Activated CD4-positive, alpha-beta memory T cell treated with anti-CD3 and anti-CD28 coated beads for 36 hours (primary cell): ENCODE data around the gene NUP210L. TPM values are rescaled to one million over a fixed set of nuclear protein-coding genes. Genes with fewer than 3 reads are reported as not detected.

Source experiments
- CTCF ChIA-PET: fragments of 350-600 bp; sonication (Branson Sonifier 250); formaldehyde crosslinking; loops from one replicate; lab custom pipeline; 2021; ENCODE audit warnings: antibody characterized with exemption, inconsistent platforms; lab: Charles Lee
- POLR2A ChIA-PET: fragments of 350-600 bp; sonication (Branson Sonifier 250); formaldehyde crosslinking; loops from one replicate; lab custom pipeline; 2021; ENCODE audit warnings: antibody characterized with exemption; lab: Charles Lee
- DNase-seq: peaks from one replicate; pipeline ENCODE4 v3.0.0-alpha.2; 2020
- H3K27ac Mint-ChIP-seq: one replicate; pipeline ENCODE4 v1.8.0; 2021; ENCODE audit warnings: mixed read lengths
- H3K27me3 Mint-ChIP-seq: one replicate; pipeline ENCODE4 v1.8.0; 2021; ENCODE audit warnings: mixed read lengths
- H3K36me3 Mint-ChIP-seq: one replicate; pipeline ENCODE4 v1.8.0; 2021; ENCODE audit warnings: mixed read lengths
- H3K4me1 Mint-ChIP-seq: one replicate; pipeline ENCODE4 v1.8.0; 2021; ENCODE audit warnings: low read depth, mixed read lengths
- H3K4me3 Mint-ChIP-seq: one replicate; pipeline ENCODE4 v1.8.0; 2021; ENCODE audit warnings: mild to moderate bottlenecking, mixed read lengths
- H3K9me3 Mint-ChIP-seq: one replicate; pipeline ENCODE4 v1.8.0; 2021; ENCODE audit warnings: mixed read lengths
- intact Hi-C: fragments of 100-400 bp; cut with micrococcal nuclease; formaldehyde crosslinking; loops from one replicate; pipeline ENCODE4 v1.15.1; 2023
- total RNA-seq, 2 experiments: library from RNA; stranded (reverse); gene quantifications; one replicate each; pipeline ENCODE4 v1.2.3, GENCODE V29; 2021

Gene NUP210L
- total RNA-seq, 2 experiments from 2014 or later = 0.05 to 0.12 TPM

DNA sequence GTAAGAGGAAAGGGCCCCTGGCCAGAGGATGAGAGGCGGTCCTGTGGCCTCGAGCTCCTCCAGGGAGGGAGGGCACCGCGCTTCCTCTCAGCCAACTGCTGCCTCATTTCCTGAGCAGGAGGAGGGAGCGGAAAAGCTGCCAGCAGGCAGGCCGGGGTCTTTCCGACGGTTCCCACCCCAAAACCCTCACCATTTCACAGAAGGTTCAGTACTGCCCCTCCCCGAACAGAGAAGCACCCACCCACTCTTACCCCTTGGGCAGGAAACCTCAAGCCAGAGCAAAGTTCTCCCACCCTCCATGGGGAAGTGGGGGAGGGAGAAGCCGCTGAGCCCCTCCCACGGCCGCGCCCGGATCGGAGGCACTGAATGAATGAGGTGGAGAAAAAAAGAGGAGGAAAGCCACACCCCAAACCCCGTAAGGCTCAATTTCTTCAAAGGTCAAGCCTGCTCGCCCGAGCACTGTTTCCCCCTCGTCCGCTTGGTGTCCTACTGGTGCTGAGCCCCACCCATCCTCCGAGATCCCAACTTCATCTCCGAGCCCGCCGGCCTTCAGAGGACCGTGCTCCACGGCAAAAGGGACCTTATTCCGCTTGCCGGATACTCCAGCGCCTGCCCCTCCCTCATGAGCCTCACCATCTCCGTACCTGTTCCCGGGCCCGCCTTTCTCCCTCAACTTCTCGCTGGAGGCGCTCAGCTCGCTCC lies 27.6 kb upstream of the NUP210L start:
- CTCF ChIA-PET = interaction anchor here (0.7 to 2.0 kb wide), 5 partner anchors 12 to 152 kb away, joined by 3 to 10 read pairs (median 4); no protein-coding TSS in a partner anchor
- POLR2A ChIA-PET = interaction anchor here (0.6 to 3.4 kb wide), 15 partner anchors 8 to 192 kb away, joined by 3 to 21 read pairs (median 4); partner anchors contain the start of genes RPS27 and UBAP2L
- peak; percentile 92 for DNase-seq
- Mint-ChIP-seq H3K27me3 (no peaks in the 10 kb centered on the region), H3K4me1 (peaks cover 45% of the 10 kb centered on the region), H3K36me3 (peaks cover 40% of the 10 kb centered on the region), H3K27ac (peak overlapping the region; percentile 96), H3K4me3 (peak overlapping the region; percentile 98), H3K9me3 (no peaks in the 10 kb centered on the region)
- intact Hi-C loops = loop anchor here (1.0 to 5.0 kb wide), 7 partner anchors 11 to 259 kb away; partner anchors contain the start of genes ATP8B2, RPS27 and UBAP2L

DNA sequence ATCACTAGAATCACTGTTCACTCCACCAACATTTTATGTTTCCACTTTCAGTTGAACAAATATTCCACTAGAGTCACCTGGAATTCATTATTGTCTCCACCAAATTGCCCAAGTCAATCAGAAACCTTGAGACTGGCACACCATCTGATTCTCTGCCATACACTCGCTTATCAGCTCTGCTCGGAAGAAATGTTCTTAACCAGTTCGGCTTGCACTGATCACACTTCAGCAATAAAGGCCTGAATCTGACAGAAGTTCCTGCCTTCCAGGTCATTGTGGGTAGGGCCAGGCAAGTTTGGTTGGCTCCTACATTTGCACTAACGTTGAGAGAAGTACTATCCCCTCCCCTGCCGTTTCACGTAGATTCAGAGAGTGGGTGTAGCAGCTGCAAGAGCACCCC lies 27.1 kb upstream of the NUP210L start:
- ChIA-PET POLR2A (interaction anchor here (0.6 to 3.4 kb wide), 14 partner anchors 8 to 191 kb away, joined by 3 to 21 read pairs (median 4); partner anchors contain the start of genes RPS27 and UBAP2L), CTCF (interaction anchor here (0.7 to 2.0 kb wide), 5 partner anchors 12 to 153 kb away, joined by 3 to 10 read pairs (median 4); no protein-coding TSS in a partner anchor)
- no peak for DNase-seq
- Mint-ChIP-seq H3K36me3 (peaks cover 46% of the 10 kb centered on the region), H3K27me3 (no peaks in the 10 kb centered on the region), H3K9me3 (no peaks in the 10 kb centered on the region), H3K4me3 (peak overlapping the region; percentile 98), H3K27ac (peak overlapping the region; percentile 96), H3K4me1 (peaks cover 50% of the 10 kb centered on the region)
- intact Hi-C loops = loop anchor here (1.0 to 5.0 kb wide), 6 partner anchors 11 to 259 kb away; partner anchors contain the start of genes ATP8B2 and RPS27

- intact Hi-C loops = loop anchor here (5.0 kb wide), 1 partner anchor 147 kb away; the partner anchor contains the start of gene ATP8B2
- Mint-ChIP-seq H3K4me3 (peak overlapping the region; percentile 58), H3K9me3 (no peaks in the 10 kb centered on the region), H3K27me3 (no peaks in the 10 kb centered on the region), H3K27ac (peak overlapping the region; percentile 57), H3K4me1 (peaks cover 64% of the 10 kb centered on the region), H3K36me3 (peaks cover 58% of the 10 kb centered on the region)
- ChIA-PET CTCF (interaction anchor here (0.7 to 1.6 kb wide), 3 partner anchors 20 to 154 kb away, joined by 3 to 5 read pairs (median 3); partner anchors contain the start of gene HAX1), POLR2A (interaction anchor here (2.9 to 3.4 kb wide), 2 partner anchors 9 to 41 kb away, joined by 14 to 21 read pairs; partner anchors contain the start of gene UBAP2L)
- peak; percentile 32 for DNase-seq
These were observed 25.2 kb upstream of the NUP210L start for GRCh38 chr1:154179946-154180687.

GRCh38 chr1:154178911-154179811 lies 24.3 kb upstream of the NUP210L start:
- Mint-ChIP-seq H3K27me3 (no peaks in the 10 kb centered on the region), H3K36me3 (peaks cover 61% of the 10 kb centered on the region), H3K4me1 (peaks cover 64% of the 10 kb centered on the region), H3K27ac (peak overlapping the region; percentile 57), H3K4me3 (peak overlapping the region; percentile 52), H3K9me3 (no peaks in the 10 kb centered on the region)
- intact Hi-C loops = no loop called here
- POLR2A ChIA-PET = interaction anchor here (0.9 to 2.9 kb wide), 2 partner anchors 8 to 186 kb away, joined by 3 to 14 read pairs; no protein-coding TSS in a partner anchor
- no peak for DNase-seq
- CTCF ChIA-PET = interaction anchor here (1.4 to 1.5 kb wide), 2 partner anchors 33 to 40 kb away, joined by 3 to 4 read pairs; no protein-coding TSS in a partner anchor

DNA sequence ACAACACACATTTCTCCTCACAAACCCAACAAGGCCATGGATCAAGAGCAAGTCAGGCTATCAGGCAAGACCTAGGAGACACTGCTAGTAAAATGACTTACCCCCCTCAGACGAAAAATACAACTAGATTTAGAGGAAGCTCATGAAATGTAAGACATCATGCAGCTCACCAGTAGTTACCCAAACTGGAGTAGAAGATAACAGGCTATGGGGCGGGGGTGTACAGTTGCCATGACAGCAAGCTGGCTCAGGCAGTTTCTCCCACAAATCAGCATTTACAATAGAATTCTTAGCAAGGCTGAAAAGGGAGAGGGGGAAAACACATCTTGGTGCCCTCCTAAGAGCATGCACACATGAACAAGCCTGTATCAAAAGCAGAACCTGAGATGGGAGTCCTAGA lies 23.1 kb upstream of the NUP210L start:
- Mint-ChIP-seq H3K27me3 (no peaks in the 10 kb centered on the region), H3K36me3 (peaks cover 62% of the 10 kb centered on the region), H3K9me3 (no peaks in the 10 kb centered on the region), H3K4me1 (peaks cover 64% of the 10 kb centered on the region), H3K4me3 (no peak overlapping the region), H3K27ac (peak overlapping the region; percentile 57)
- ChIA-PET CTCF (interaction anchor here (1.0 to 1.5 kb wide), 3 partner anchors 32 to 157 kb away, joined by 3 to 6 read pairs (median 4); no protein-coding TSS in a partner anchor), POLR2A (interaction anchor here (0.5 to 1.1 kb wide), 3 partner anchors 20 to 185 kb away, joined by 3 read pairs; no protein-coding TSS in a partner anchor)
- intact Hi-C loops = no loop called here
- DNase-seq = peak; percentile 42

GRCh38 chr1:154176337-154176736 lies 21.5 kb upstream of the NUP210L start:
- intact Hi-C loops = no loop called here
- H3K36me3 Mint-ChIP-seq = peaks cover 66% of the 10 kb centered on the region
- DNase-seq = no peak
- no peaks in the 10 kb centered on the region for H3K27me3 Mint-ChIP-seq
- H3K4me1 Mint-ChIP-seq = peaks cover 75% of the 10 kb centered on the region
- no peaks in the 10 kb centered on the region for H3K9me3 Mint-ChIP-seq
- CTCF ChIA-PET = interaction anchor here (0.9 kb wide), 1 partner anchor 11 kb away, joined by 3 read pairs; no protein-coding TSS in a partner anchor
- H3K27ac Mint-ChIP-seq = peak overlapping the region; percentile 61
- H3K4me3 Mint-ChIP-seq = no peak overlapping the region
- POLR2A ChIA-PET = interaction anchor here (1.0 kb wide), 1 partner anchor 19 kb away, joined by 3 read pairs; no protein-coding TSS in a partner anchor

GRCh38 chr1:154174654-154175053 lies 19.8 kb upstream of the NUP210L start:
- ChIA-PET POLR2A (interaction anchor here (1.0 kb wide), 1 partner anchor 7 kb away, joined by 3 read pairs; no protein-coding TSS in a partner anchor), CTCF (no interaction called here)
- Mint-ChIP-seq H3K27ac (no peak overlapping the region), H3K4me3 (no peak overlapping the region), H3K9me3 (no peaks in the 10 kb centered on the region), H3K36me3 (peaks cover 68% of the 10 kb centered on the region), H3K27me3 (no peaks in the 10 kb centered on the region), H3K4me1 (peaks cover 76% of the 10 kb centered on the region)
- intact Hi-C loops = no loop called here
- no peak for DNase-seq

GRCh38 chr1:154171880-154172279 lies 17.0 kb upstream of the NUP210L start:
- ChIA-PET POLR2A (interaction anchor here (1.6 to 3.0 kb wide), 2 partner anchors 9 to 14 kb away, joined by 14 to 21 read pairs; no protein-coding TSS in a partner anchor), CTCF (interaction anchor here (1.2 to 2.3 kb wide), 2 partner anchors 25 to 163 kb away, joined by 3 to 8 read pairs; no protein-coding TSS in a partner anchor)
- peak overlapping the region; percentile 53 for H3K27ac Mint-ChIP-seq
- intact Hi-C loops = loop anchor here (1.0 kb wide), 2 partner anchors 10 to 14 kb away; no protein-coding TSS in a partner anchor
- H3K36me3 Mint-ChIP-seq = peaks cover 69% of the 10 kb centered on the region
- H3K9me3 Mint-ChIP-seq = no peaks in the 10 kb centered on the region
- H3K27me3 Mint-ChIP-seq = no peaks in the 10 kb centered on the region
- no peak for DNase-seq
- peaks cover 61% of the 10 kb centered on the region for H3K4me1 Mint-ChIP-seq
- no peak overlapping the region for H3K4me3 Mint-ChIP-seq

DNA sequence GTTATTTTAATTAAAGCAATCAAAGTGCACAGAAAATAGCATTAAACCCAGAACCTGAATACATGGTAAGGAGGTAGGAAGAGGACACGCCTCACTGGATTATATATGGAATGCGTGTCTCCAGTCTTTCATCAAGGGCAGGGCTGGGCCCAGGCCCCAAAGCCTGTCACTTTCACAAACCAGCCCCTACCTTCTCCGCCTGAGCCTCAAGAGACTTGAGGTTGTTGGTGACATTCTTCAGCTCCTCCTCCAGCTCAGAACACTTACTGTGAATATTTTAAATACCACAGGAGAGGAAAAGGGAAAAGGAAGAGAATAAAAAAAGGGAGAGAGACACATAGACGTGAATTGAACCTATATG lies 16.3 kb upstream of the NUP210L start:
- DNase-seq = no peak
- Mint-ChIP-seq H3K9me3 (no peaks in the 10 kb centered on the region), H3K4me1 (peaks cover 57% of the 10 kb centered on the region), H3K36me3 (peaks cover 71% of the 10 kb centered on the region), H3K27me3 (no peaks in the 10 kb centered on the region), H3K27ac (peak overlapping the region; percentile 78), H3K4me3 (no peak overlapping the region)
- ChIA-PET CTCF (interaction anchor here (0.6 to 2.3 kb wide), 5 partner anchors 12 to 165 kb away, joined by 3 to 9 read pairs (median 6); no protein-coding TSS in a partner anchor), POLR2A (interaction anchor here (0.6 to 3.0 kb wide), 8 partner anchors 10 to 785 kb away, joined by 3 to 21 read pairs (median 4); partner anchors contain the start of gene HAX1)
- intact Hi-C loops = loop anchor here (1.0 kb wide), 2 partner anchors 11 to 13 kb away; no protein-coding TSS in a partner anchor

GRCh38 chr1:154170547-154171222 lies 15.8 kb upstream of the NUP210L start:
- intact Hi-C loops = loop anchor here (1.0 kb wide), 2 partner anchors 12 kb away; no protein-coding TSS in a partner anchor
- H3K27ac Mint-ChIP-seq = peak overlapping the region; percentile 78
- H3K4me1 Mint-ChIP-seq = peaks cover 55% of the 10 kb centered on the region
- POLR2A ChIA-PET = interaction anchor here (0.6 to 3.0 kb wide), 9 partner anchors 9 to 785 kb away, joined by 3 to 21 read pairs (median 4); partner anchors contain the start of genes HAX1 and RPS27
- DNase-seq = peak; percentile 81
- H3K4me3 Mint-ChIP-seq = peak overlapping the region; percentile 8
- peaks cover 72% of the 10 kb centered on the region for H3K36me3 Mint-ChIP-seq
- no peaks in the 10 kb centered on the region for H3K27me3 Mint-ChIP-seq
- CTCF ChIA-PET = interaction anchor here (0.5 to 2.3 kb wide), 7 partner anchors 11 to 165 kb away, joined by 3 to 9 read pairs (median 3); no protein-coding TSS in a partner anchor
- no peaks in the 10 kb centered on the region for H3K9me3 Mint-ChIP-seq
